HG03558 (cell line): ENCODE measurements around the gene CCNB2.
A peak's percentile ranks its signal among the peaks of the same experiment; 100 is the strongest.
"Not testable (repeated sequence)": the region's sequence is repeated elsewhere in the genome, so short reads cannot be mapped to it uniquely, and the experiment has no call there.

ENCODE experiments used
- ATAC-seq: cut with Tn5 transposase; IDR thresholded peaks from one replicate; pipeline ENCODE4 v1.9.1; 2021; ENCODE audit warnings: moderate number of reproducible peaks; ENCODE audit not compliant: unreplicated experiment; ENCODE audit errors: extremely low read depth

The CCNB2 gene

GRCh38 chr15:59104912-59105732 lies at the start of gene CCNB2:
Gene CCNB2, plus strand, starts transcription at chr15:59105146. Its CDS starts 123 bp downstream, at chr15:59105269.
- ATAC-seq, result peak; percentile 86

- ATAC-seq, result no peak
Measured at GRCh38 chr15:59059076-59059597, 45.8 kb upstream of the CCNB2 start.

- ATAC-seq, result no peak
Measured at GRCh38 chr15:59060348-59060747, 44.6 kb upstream of the CCNB2 start.

GRCh38 chr15:59063042-59063441 lies 41.9 kb upstream of the CCNB2 start:
- no peak for ATAC-seq

- ATAC-seq, result no peak
Measured at GRCh38 chr15:59069430-59069829, 35.5 kb upstream of the CCNB2 start.

- ATAC-seq, result no peak
Measured at GRCh38 chr15:59074607-59075006, 30.3 kb upstream of the CCNB2 start.

- no peak for ATAC-seq
Measured at GRCh38 chr15:59087731-59088130, 17.2 kb upstream of the CCNB2 start.

- ATAC-seq, result no peak
Measured at GRCh38 chr15:59094077-59094476, 10.9 kb upstream of the CCNB2 start.

GRCh38 chr15:59096429-59096828 lies 8.5 kb upstream of the CCNB2 start:
- ATAC-seq, result no peak

GRCh38 chr15:59099162-59099685 lies 5.7 kb upstream of the CCNB2 start:
- no peak for ATAC-seq

- no peak for ATAC-seq
Measured at GRCh38 chr15:59104602-59104911, 389 bp upstream of the CCNB2 start.

- ATAC-seq, result no peak
Measured at GRCh38 chr15:59105854-59106253, 908 bp downstream of the CCNB2 start.

- ATAC-seq, result no peak
Measured at GRCh38 chr15:59111251-59111650, 6.3 kb downstream of the CCNB2 start.

- ATAC-seq, result no peak
Measured at GRCh38 chr15:59115047-59115446, 10.1 kb downstream of the CCNB2 start.

- ATAC-seq, result no peak
Measured at GRCh38 chr15:59116141-59116540, 11.2 kb downstream of the CCNB2 start.

- ATAC-seq, result no peak
Measured at GRCh38 chr15:59116771-59117170, 11.8 kb downstream of the CCNB2 start.

GRCh38 chr15:59119625-59120024 lies 14.7 kb downstream of the CCNB2 start:
- ATAC-seq, result no peak

GRCh38 chr15:59120937-59121336 lies 16.0 kb downstream of the CCNB2 start:
- no peak for ATAC-seq

- no peak for ATAC-seq
Measured at GRCh38 chr15:59124261-59124660, 19.3 kb downstream of the CCNB2 start.

- ATAC-seq, result not testable (repeated sequence)
Measured at GRCh38 chr15:59125683-59126082, 20.7 kb downstream of the CCNB2 start.

- not testable (repeated sequence) for ATAC-seq
Measured at GRCh38 chr15:59127255-59127654, 22.3 kb downstream of the CCNB2 start.

- no peak for ATAC-seq
Measured at GRCh38 chr15:59131456-59131855, 26.5 kb downstream of the CCNB2 start.
